Measurements from ENCODE around the gene PLEK.
"Not testable (repeated sequence)": the region's sequence is repeated elsewhere in the genome, so short reads cannot be mapped to it uniquely, and the experiment has no call there.

The PLEK gene, protein sequence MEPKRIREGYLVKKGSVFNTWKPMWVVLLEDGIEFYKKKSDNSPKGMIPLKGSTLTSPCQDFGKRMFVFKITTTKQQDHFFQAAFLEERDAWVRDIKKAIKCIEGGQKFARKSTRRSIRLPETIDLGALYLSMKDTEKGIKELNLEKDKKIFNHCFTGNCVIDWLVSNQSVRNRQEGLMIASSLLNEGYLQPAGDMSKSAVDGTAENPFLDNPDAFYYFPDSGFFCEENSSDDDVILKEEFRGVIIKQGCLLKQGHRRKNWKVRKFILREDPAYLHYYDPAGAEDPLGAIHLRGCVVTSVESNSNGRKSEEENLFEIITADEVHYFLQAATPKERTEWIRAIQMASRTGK

DNA sequence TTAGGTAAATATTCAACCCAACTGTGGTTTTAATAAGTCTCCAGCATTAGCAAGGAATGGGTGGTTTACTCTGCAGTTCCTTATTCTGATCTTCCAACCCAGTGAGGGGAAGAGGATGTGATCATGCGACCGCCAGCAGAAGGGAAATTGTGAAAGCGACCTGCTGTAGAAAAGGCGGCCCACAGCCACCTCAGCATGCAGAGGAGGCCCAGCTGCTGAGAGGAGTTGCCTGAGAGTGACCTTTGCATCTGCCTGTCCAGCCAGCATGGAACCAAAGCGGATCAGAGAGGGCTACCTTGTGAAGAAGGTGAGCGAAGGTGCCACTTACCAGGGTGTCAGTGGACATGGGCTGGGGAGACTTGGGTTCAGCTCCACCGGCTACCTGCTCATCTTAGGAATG lies at the start of gene PLEK:
PLEK (plus strand) TSS at position 196 of the 400 bp plus-strand sequence; CDS start at position 266, 70 bp downstream.
- DNase-seq, result no peak

DNA sequence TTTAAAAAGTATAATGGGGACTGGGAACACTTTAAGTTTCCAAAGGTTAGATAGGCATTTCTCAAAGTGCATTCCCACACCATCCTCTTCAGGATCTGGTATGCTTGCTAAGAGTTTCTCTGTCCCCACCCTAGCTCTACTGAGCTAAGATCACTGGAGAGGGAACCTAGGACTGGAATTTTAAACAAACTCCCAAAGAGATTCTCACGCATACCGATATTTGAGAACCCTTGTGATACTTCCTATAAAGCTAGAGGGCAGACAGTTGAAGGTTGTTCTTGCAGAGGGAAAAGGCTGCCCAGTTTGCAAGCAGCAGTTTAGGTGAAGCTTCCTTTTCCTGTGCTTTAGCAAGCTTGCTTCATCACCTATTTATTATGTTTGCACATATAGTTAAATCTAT lies 49.0 kb upstream of the PLEK start:
- no peak for DNase-seq

DNA sequence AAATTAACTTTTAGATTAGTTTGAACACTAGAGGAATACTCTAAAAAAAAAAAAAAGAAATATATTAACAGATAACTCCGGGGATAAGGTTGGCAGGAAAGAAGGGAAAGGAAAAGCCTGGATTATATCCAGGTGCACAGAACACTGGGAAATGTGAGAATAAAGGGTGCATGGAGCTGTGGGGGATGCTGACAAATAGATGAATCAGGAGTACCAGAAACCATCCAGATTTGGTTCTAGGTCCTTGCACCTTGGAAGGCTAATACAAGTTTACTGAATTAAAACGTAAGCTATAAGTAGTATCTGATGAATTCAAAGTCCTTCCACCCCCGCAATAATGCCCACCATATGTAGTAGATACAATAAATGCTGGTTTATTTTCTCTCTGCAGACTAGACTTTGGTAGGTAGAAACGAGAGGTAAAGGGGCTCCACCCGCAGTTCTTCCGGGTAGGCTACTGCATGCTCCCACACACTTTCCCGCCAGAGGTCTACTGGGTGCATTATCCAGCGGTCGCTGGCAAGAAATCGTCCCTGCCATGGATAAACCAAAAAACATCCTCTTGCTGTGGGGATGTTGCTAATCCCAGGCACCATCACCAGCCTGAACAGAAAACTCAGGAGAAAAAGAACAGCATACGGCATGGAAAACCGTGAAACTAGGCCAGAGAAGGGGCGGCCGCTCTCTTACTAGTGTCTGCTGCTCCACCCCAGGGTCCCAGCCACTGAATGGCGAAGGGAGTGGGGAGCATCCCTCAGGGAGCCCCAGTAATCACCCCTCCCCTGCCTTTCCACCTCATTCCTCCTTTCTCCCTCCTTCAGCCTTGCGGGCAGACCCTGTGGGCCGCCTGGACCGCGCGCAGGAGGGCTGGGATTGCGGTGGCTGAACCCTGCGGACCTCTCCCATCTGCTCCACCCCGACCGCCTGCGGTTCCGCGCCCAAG lies 46.8 kb upstream of the PLEK start:
- no peak for DNase-seq

DNA sequence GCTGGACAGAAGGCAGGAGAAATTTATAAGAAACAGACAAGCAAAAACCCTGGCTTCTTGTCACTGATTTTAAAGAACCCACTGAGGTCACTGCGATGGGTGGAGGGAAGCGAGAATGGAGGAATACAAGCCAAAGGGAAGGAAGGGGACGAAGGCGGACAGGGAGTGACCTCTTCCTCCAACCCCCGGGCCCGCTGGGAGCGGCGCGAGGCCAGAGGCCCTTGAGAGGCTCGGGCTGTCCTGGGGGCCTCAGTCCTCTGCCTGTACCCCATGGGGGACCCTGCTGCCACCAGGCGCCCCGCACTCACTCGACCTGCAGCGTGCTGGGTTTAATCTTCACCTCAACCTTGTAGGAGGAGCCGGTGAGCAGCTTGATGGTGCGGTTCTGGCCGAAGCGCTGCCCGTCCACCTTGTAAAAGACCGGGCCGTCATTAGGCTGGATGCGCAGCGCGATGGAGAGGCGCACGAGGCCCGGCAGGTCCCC lies 46.1 kb upstream of the PLEK start:
- DNase-seq, result no peak

DNA sequence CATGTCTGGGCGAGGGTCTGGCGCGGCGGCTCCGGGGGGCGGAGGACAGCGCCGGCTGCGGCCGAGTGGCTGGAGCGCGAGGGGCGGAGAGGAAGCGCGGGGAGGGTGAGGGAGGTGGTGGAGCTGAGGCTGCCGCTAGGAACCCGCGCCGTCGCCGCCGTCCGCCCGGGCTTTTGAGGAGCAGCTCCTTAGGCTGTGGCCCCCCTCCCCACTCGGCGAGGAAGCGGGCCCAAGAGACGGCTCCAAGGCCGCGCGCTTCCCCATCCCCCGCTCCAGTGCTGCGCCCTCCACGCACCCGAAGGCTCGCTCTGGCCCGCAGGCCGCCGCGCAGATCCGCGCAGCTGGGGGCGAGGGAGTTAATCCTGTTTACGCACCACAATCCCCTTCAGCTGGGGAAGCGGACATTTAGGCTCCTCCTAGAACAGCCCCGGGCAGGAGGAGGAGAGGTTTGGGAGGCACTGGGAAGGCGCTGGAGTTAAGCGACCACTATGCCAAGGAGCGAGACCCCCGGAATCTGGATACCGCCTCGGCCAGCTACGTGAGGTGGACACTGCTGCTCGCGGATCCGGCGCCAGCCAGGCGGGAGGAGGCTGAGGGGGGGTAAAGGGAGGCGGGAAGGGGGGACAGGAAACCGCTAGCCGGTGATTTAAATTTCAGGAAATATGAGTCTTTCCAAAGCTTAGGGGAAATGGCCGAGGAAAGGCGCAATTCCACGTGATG lies 45.5 kb upstream of the PLEK start, which contains the start of gene CNRIP1:
CNRIP1 (minus strand) TSS at position 552 of the 720 bp plus-strand sequence; CDS start at position 3, 549 bp downstream.
- no peak for DNase-seq

DNA sequence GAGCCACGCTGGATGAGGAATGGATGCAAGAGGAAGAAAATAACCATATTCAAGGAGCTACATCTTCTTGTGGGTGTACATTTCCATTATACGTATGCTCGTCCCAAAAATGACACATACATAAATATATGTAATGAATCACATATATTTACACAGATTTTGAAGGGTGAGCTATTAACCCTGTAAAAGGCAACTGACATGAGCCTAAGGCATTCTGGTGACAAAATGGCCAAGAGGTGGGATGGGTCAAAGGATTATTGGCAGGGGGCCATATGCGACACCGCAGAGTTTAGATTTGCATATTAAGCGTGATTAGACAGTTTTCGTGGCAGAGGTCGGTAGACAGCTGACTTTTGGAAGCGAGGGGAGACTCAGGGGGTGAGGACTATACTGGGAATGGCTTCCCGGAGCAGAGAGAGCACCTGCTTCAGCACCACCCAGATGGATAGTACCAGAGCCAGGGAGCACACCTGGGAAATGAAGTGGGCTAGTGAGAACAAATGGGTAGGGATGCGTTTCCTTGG lies 44.9 kb upstream of the PLEK start:
- DNase-seq, result no peak

DNA sequence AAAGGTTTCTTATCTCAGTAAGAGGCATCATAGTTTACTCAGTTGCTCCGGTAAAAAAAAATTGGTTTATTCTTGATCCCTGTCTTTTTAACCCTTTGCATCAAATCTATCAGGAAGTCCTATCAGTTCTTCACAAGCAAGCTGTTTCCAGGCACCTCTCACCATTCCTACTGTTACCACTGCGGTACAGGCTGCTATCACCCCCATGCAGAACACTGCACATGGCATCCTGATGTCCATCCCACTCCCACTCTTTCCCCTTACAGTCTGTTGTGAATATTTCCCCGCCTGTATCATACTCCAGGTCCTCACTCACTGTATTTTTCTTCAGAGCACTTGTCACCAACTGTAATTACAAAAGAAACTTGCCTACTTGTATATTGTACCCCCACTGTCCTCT lies 40.0 kb upstream of the PLEK start:
- DNase-seq, result no peak

DNA sequence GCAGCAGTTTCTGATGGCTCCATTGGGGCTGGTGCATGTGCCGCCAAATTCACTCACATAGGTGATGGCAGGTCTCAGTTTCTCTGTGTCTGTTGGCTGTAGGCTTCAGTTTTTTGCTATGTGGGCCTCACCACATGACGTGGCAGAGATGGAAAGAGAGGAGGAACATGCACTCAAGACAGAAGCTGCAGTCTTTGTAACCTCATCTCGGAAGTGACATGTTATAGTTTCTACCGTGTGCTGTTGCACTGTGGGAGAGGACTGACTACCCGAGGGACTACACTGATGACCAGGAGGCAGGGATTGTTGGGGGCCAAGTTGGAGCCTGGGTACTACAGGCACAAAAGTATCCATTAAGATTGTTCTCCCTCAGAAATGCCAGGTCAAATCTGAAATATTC lies 36.2 kb upstream of the PLEK start:
- no peak for DNase-seq

DNA sequence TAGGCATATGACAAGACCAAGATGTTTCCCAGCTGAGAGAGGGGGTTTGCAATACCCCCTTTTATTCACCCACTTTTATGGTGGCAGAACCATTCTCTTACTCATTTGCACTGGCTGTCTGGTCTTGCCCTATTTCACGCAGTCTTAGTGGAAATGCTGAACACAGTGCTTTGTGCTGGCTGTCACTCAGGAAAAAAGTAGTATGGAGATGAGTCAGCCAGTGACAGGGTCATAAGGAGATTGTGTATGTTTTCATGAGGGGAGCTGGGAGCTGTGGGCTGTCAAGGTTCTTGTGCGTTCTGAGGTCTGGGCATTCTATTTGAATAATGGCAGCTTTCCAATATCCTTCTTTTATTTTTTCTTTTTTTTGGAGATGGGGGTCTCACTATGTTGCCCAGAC lies 34.4 kb upstream of the PLEK start:
- DNase-seq, result peak; percentile 15

DNA sequence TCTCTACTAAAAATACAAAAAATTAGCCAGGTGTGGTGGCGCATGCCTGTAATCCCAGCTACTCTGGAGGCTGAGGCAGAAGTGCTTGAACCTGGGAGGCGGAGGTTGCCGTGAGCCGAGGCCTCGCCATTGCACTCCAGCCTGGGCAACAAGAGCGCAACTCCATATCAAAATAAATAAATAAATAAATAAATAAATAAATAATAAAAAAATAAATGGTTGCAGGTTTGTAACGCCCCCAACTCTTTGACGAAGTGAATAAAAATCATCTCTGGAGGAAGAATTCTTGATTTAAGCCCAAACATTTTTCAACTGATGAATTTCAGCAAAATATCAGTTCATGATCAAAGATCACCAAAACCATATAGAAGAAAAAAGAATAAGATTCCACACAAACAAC lies 32.1 kb upstream of the PLEK start:
- DNase-seq, result no peak

DNA sequence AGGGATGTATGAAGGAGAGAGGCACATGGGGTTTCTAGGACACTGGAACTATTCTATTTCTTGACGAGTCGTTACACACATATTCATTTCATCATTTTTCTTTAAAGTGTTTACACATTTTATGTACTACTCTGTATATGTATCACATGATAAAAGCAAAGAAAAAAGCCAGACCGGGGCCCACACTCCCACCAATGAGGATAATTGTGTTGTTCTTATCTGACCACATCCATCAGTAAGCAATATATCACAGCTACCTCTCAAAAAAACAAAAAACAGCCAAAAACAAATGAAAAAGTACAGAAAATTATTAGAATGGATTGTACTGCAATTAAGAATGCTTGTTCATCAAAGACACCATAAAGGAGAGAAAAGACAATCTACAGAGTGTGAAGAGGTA lies 31.2 kb upstream of the PLEK start:
- DNase-seq, result no peak

DNA sequence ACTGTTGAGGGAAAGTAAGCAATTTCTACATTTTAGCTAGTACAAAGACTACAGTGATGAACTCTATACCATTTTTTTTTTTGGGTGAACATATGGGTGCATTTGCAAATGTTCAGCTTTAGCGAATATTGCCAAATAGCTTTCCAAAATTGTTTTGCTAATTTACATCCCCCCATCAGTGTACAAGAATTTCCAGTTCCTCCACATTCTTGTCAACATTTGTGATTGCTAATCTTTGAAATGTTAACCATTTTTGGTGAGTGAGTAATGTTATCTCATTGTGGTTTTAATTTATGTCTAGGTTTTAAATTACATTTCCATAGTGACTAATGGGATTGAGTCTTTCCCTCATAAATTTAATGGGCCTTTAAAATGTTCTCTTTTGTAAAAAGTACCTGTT lies 28.9 kb upstream of the PLEK start:
- no peak for DNase-seq

DNA sequence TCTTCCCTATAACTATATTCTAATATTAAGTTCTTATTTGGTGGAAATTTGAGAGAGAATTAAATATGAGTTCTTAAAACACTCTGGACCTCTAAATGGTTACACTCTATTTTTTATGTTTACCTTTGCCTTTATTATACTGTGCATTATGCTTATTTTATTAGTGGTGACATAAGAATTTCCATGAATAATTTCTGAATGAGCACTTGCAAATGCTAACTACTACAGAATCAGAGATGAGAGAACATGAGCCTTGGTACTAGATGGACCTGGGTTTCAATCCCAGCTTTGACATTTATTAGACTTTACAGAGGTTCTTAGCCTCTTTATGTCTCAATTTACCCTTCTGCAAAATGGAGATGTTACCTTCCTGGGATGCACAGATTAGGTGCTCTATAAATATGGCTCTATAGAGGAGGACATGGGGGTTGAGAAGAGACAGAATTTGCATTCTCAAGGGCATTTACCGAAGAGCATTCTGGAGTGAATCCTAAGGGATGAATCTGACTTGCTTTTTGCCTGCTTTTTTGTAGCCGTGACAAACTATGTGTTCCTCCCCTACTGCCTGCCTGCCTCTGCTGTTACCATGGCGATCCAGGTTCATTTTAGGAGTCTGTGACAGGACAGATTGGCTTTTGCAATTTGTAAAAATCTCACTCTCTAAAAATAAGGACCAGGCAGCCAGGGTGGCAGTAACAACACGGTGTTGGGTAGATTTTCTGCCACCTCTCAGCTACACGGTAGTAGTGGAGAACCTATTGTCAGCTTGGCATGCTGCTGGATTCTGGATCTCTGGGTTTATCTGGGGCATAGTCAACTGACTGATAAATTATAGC lies 24.6 kb upstream of the PLEK start:
- DNase-seq, result no peak

DNA sequence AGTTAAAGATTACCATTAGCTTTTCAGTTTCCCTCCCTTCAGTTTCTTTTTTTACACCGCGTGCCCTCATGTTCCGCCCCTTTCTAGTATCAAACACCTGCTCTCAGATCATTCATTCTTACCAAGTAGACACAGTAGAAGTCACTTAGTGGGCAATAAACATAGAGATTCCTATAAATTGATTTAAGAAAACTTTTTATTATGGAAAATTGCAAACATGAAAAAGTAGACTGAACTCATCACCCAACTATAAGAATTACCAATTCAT lies 24.1 kb upstream of the PLEK start:
- DNase-seq, result no peak

DNA sequence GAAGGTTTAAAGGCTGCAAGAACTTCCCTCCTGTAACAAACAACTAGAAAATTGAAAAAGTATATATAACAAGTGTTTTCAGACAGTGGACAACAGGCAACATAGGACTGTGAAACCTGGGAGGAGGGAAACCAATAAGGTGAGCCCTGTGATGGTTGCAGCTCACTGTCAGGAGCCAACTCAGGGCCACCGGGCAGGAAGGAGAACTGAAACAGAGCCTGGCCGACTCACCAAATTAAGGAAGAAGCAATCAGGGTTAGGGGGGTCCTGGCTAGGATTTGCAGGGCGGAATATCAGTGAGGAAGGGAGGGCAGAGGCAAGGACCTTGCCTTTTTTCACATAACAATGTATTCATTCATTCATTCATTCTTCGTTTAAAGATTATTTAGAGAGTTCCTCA lies 23.5 kb upstream of the PLEK start:
- no peak for DNase-seq

DNA sequence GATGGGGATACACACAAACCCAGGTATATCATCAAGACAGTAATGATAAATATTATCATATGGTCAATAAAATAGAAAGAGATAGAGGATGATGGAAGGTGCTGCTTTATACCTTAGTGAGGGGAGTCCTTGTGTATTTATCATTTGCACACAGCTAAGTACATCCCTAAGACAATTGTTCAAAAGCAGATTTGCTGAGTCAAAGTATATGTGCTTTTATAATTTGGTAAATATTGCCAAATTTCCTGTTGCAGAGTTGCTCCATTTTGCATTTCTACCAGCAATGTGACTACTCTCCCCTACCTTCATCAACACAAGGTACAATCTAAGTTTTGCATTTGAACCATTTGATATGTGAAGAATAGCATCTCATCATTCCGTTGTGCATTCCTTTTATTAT lies 22.6 kb upstream of the PLEK start:
- DNase-seq, result no peak

DNA sequence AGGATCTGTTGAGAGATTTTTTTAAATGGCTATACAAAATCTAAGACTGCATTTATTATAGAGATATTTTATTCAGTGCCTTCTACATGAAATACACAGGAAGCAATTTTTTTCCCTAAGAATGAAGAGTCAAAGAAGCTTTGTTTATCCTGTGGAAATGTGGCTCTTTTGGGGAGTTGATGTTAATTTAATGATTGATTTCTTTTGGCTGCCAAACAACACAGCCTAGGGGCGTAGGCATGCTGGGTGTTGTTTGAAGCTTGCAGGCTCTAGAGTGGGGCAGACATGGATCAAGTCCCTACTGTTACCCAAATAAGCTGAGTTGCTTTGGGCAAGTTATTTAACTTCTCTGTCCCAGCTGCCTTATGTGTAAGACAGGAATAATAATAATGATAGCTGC lies 21.1 kb upstream of the PLEK start:
- DNase-seq, result no peak

DNA sequence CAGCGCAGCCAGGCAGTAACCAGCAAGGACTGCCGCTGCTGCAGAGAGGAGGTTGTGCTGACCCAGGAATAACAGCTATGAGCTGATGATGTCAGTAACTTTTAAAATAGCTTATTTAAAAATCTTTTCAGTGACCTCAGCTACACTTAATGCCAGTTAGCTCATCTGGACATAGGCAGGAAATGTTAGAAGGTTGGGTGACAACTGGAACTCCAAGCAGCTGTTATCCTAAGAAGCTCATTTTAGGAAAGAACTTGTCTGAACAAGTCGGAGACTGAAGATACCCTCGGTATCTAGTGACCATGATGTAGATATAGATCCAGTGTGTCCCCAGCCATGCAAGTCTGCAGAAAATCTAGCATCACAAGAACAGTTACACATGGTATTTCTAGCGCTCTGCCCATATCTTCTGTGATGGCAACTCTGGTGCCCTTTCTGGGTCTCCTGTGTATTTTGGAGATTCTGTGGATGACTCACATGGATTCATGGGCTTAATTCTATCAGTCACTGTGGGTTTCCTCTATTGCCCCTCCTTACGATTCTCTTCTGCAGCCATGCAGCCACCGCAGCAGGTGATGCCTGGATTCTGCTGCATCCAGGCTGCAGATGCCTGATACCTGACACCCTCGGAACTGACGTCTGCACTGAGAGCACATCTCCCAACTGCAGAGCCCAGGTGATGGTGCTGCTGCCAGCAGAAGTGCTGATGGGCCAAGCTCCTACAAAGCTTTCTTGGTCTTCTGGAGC lies 19.8 kb upstream of the PLEK start:
- DNase-seq, result no peak

DNA sequence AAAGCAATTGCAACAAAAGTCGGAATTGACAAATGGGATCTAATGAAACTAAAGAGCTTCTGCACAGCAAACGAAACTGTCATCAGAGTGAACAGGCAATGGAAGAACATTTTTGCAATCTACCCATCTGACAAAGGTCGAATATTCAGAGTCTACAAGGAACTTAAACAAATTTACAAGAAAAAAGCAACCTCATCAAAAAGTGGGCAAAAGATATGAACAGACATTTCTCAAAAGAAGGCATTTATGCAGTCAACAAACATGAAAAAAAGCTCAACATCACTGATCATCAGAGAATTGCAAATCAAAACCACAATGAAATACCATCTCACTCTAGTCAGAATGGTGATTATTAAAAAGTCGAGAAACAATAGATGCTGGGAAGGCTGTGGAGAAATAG lies 16.0 kb upstream of the PLEK start:
- DNase-seq, result not testable (repeated sequence)

DNA sequence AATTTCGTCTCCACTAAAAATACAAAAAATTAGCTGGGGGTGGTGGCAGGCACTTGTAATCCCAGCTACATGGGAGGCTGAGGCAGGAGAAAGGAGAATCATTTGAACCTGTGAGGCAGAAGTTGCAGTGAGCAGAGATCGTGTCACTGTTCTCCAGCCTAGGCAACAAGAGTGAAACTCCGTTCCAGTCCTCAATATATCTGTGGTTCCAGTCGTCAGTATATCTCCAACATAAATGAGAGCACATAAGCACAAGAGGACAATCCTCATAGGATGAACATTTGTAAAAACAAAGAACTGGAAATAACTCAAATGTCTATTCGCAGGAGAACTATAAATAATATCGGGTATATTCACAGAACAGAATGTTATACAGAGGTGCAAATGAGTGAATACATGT lies 13.1 kb upstream of the PLEK start:
- no peak for DNase-seq

DNA sequence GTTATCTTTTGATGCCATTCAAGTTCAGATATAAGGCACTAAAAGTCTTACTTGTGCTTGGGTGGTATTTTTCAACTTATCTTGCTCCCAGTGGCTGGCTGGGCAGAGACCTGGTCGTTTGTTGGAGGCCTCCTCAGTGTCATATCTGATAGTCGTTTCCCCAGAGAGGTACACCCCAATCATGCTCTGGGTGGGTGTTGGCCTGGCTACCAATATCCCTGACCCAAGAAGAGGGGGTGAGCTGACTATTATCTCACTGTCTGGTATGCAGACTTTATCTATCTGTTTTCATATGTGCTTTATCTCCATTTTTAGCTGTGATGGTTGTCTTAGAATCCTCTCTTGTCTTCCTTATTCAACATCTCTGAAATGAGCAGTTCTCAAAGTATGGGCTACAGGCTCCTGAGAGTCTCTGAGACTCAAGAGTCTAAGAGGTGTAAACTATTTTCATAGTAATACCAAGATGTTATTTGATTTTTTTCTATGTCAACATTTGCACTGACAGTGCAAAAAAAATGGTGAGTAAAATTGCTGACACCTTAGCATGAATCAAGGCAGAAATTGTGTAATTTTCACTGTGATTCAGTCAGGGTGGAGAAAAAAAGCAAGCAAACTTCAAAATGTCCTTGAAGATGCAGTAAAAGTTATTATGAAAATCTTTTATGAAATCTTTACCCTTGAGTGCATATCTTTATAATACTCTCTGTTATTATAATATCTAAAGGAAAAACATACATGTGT lies 12.3 kb upstream of the PLEK start:
- no peak for DNase-seq

All from activated CD4-positive, alpha-beta T cell treated with anti-CD3 and anti-CD28 coated beads, Interleukin-2, Interleukin-6, amounts not matched to agents 100 ng/mL and 50 ng/mL, durations not matched to agents 16 hours and 8 hours (primary cell).